HL-60 (cell line): ENCODE results near the gene UFC1.

Experiments used
- DNase-seq, 2 experiments: peaks; one replicate each; pipeline ENCODE4 v3.0.0-alpha.2; 2010 to 2020; ENCODE audit warnings: low read depth in 1 of 2, low spot score in 1 of 2
- H3K27ac ChIP-seq: fragments of 250-450 bp; sonication (Bioruptor Pico); replicated peaks from 2 replicates; pipeline ENCODE4 v1.5.1; 2020; ENCODE audit warnings: mild to moderate bottlenecking, moderate library complexity
- H3K27me3 ChIP-seq: fragments of 250-450 bp; sonication (Bioruptor Pico); 2 replicates; pipeline ENCODE4 v1.5.1; 2021; ENCODE audit warnings: mild to moderate bottlenecking, moderate library complexity; ENCODE audit not compliant: insufficient read depth, poor library complexity, severe bottlenecking
- H3K4me3 ChIP-seq: replicated peaks from 2 replicates; pipeline ENCODE4 v1.5.1; 2011; ENCODE audit warnings: mild to moderate bottlenecking, control low read depth, low read length; ENCODE audit not compliant: insufficient read depth
- CTCF ChIP-seq: IDR thresholded peaks from one replicate; pipeline ENCODE4 v1.5.1; 2011; ENCODE audit warnings: low read length, control low read depth, inconsistent platforms; ENCODE audit not compliant: insufficient read depth
- GABPA ChIP-seq: IDR thresholded peaks from 2 replicates; pipeline ENCODE4 v1.6.1; 2012; ENCODE audit warnings: low read depth
- POLR2AphosphoS5 ChIP-seq: IDR thresholded peaks from 2 replicates; pipeline ENCODE4 v1.6.1; 2012; ENCODE audit warnings: low read depth
- REST ChIP-seq: IDR thresholded peaks from 2 replicates; pipeline ENCODE4 v1.6.1; 2012; ENCODE audit warnings: low read depth; ENCODE audit not compliant: insufficient replicate concordance
- SPI1 ChIP-seq: IDR thresholded peaks from 2 replicates; pipeline ENCODE4 v1.6.1; 2012; ENCODE audit warnings: low read depth, mild to moderate bottlenecking, borderline replicate concordance

Gene UFC1

GRCh38 chr1:161122967-161123366, 30.8 kb upstream of the UFC1 start:
- Histone ChIP-seq H3K27me3 (no peaks in the 10 kb centered on the region), H3K27ac (no peak overlapping the region), H3K4me3 (no peak overlapping the region)
- TF ChIP-seq REST: no peak
- TF ChIP-seq CTCF: no peak
- TF ChIP-seq POLR2AphosphoS5: no peak
- no peak for TF ChIP-seq GABPA
- no peak for TF ChIP-seq SPI1
- DNase-seq: no peak

GRCh38 chr1:161127649-161128048, 26.1 kb upstream of the UFC1 start:
- peak in 1 of 2 experiments; percentile 70 for DNase-seq
- TF ChIP-seq GABPA: no peak
- no peak for TF ChIP-seq REST
- TF ChIP-seq POLR2AphosphoS5: peak; percentile 71
- TF ChIP-seq SPI1: peak; percentile 82; the same call in 1 of the 2 replicates
- TF ChIP-seq CTCF: no peak
- Histone ChIP-seq H3K27me3 (no peaks in the 10 kb centered on the region), H3K4me3 (no peak overlapping the region), H3K27ac (peak overlapping the region; percentile 49)

GRCh38 chr1:161128591-161129420, 25.0 kb upstream of the UFC1 start:
- TF ChIP-seq REST (no peak), CTCF (no peak), SPI1 (no peak), GABPA (no peak), POLR2AphosphoS5 (no peak)
- Histone ChIP-seq H3K4me3 (no peak overlapping the region), H3K27ac (no peak overlapping the region; the same call in 1 of the 2 replicates), H3K27me3 (no peaks in the 10 kb centered on the region)
- DNase-seq: no peak
